Measurements from ENCODE around the gene NR3C2.
"Not testable (repeated sequence)": the region's sequence is repeated elsewhere in the genome, so short reads cannot be mapped to it uniquely, and the experiment has no call there.

The NR3C2 gene

DNA sequence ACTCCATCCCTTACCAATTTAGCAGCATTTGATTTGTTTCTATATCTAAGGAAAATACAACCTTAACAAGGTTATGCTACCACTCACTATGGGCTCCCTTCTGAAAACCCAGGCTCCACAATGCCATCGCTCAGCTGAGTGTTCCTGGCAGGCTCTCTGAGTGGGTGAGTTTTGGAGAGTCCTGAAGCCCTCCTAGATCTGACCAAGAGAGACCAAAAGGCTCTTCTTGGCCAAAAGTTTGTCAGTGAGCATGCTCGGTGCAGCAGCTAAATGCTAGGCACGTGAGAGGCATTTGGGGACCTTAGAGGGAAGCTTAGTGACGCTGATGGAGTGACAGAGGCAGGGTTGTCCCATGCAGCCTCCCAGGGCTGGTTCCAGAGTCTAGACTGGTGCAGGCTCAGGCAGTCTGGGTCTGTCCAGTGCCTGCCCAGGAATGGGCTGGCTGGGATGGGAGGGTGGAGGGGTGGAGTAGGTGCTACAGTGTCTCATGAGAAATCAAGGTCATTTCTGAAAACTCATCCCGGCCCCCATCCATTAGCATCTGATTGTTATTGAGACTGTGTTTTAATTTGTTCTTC is 346.8 kb downstream of the NR3C2 start:
- H3K36me3 ChIP-seq (ENCODE audit: insufficient read depth, low read length), result no peaks in the 10 kb centered on the region
- no peak overlapping the region for H3K4me3 ChIP-seq
- no peaks in the 10 kb centered on the region for H3K9me3 ChIP-seq (ENCODE audit: low read depth, low read length)
- no peak for DNase-seq (ENCODE audit: low read depth, low spot score)
- no peak overlapping the region for H3K27ac ChIP-seq
- H3K9ac ChIP-seq (ENCODE audit: insufficient read length), result no peak overlapping the region
- TF ChIP-seq FOXP2 (optimal IDR thresholded peaks at IDR 0.05; ENCODE audit: control extremely low read depth, extremely low read length, insufficient read depth) (no peak), POLR2AphosphoS5 (IDR thresholded peaks at IDR 0.05; ENCODE audit: borderline replicate concordance, low read depth, low read length) (no peak), EZH2 (IDR thresholded peaks at IDR 0.05) (no peak)

DNA sequence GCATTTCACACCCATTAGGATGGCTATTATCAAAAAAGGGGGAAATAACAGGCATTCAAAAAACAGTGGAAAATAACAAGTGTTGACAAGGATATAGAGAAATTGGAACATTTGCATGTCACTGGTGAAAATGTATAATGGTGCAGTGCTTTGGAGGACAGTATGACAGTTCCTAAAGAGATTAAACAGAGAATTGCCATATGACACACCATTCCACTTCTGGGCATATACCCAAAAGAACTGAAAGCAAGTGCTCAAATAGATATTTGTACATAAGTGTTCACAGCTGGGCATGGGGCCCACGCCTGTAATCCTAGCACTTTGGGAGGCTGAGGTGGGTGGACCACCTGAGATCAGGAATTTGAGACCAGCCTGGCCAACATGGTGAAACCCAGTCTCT is 348.1 kb downstream of the NR3C2 start:
- no peak for DNase-seq (ENCODE audit: low read depth, low spot score)
- TF ChIP-seq POLR2AphosphoS5 (IDR thresholded peaks at IDR 0.05; ENCODE audit: borderline replicate concordance, low read depth, low read length), result no peak
- no peak for TF ChIP-seq FOXP2 (optimal IDR thresholded peaks at IDR 0.05; ENCODE audit: control extremely low read depth, extremely low read length, insufficient read depth)
- no peak for TF ChIP-seq EZH2 (IDR thresholded peaks at IDR 0.05)
- Histone ChIP-seq H3K9ac (ENCODE audit: insufficient read length) (no peak overlapping the region), H3K36me3 (ENCODE audit: insufficient read depth, low read length) (no peaks in the 10 kb centered on the region), H3K27ac (no peak overlapping the region), H3K9me3 (ENCODE audit: low read depth, low read length) (no peaks in the 10 kb centered on the region), H3K4me3 (no peak overlapping the region)

DNA sequence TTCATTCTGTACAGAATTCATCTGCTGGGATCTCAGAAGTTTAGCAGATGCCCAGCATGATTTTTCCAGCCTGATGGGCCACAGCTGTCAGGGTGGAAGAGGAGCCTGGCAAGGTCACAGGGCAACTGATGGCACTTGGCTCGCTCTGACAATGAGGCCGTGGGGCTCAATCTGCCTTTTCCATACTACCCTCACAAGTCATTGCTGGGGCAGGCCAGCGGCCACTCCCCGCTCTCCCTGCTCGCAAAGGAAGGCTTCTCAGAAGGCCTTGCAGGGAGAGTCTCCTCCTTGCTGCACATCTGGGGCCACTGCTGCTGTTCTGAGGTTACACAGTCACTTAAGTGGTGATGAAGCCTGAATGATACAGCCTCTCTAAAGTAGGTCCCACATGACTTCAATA is 349.1 kb downstream of the NR3C2 start:
- TF ChIP-seq POLR2AphosphoS5 (IDR thresholded peaks at IDR 0.05; ENCODE audit: borderline replicate concordance, low read depth, low read length), result no peak
- TF ChIP-seq EZH2 (IDR thresholded peaks at IDR 0.05), result no peak
- no peak for TF ChIP-seq FOXP2 (optimal IDR thresholded peaks at IDR 0.05; ENCODE audit: control extremely low read depth, extremely low read length, insufficient read depth)
- Histone ChIP-seq H3K9me3 (ENCODE audit: low read depth, low read length) (no peaks in the 10 kb centered on the region), H3K27ac (no peak overlapping the region), H3K4me3 (no peak overlapping the region), H3K36me3 (ENCODE audit: insufficient read depth, low read length) (no peaks in the 10 kb centered on the region), H3K9ac (ENCODE audit: insufficient read length) (no peak overlapping the region)
- no peak for DNase-seq (ENCODE audit: low read depth, low spot score)

DNA sequence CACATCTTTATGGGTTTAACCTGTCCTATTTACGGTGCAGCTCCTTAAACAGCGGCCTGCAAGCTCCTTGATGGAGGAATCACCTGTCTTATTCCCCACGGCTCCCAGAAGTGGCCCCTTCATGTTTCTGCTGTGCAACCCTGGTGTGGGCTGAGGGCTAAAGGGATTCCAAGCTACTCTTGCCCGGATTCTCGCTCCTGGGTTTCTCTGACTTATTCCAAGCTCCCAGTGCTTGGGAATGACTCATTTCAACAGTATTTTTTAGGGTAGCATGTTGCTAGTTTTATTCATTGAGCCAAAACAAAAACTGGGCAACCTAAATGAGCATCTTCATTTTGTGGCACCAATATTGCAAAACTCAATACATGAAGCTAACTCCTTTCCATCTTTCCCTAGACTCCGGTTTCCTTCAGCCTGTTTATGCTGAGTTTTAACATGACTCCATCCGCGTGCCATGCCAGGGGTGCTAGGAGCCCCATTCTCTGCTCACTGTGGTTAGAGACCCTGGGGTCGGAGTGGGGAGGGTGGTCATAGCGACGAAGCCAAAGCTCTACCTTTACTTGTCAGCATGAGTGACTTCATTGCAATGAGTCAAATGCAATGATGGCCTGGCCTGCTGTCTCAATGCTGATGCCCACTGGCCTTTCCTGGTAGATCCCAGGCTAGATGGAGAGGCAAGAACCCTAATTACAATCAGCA is 349.7 kb downstream of the NR3C2 start:
- DNase-seq (ENCODE audit: low read depth, low spot score), result no peak
- Histone ChIP-seq H3K36me3 (ENCODE audit: insufficient read depth, low read length) (no peaks in the 10 kb centered on the region), H3K9ac (ENCODE audit: insufficient read length) (no peak overlapping the region), H3K9me3 (ENCODE audit: low read depth, low read length) (no peaks in the 10 kb centered on the region), H3K27ac (no peak overlapping the region), H3K4me3 (no peak overlapping the region)
- no peak for TF ChIP-seq EZH2 (IDR thresholded peaks at IDR 0.05)
- TF ChIP-seq FOXP2 (optimal IDR thresholded peaks at IDR 0.05; ENCODE audit: control extremely low read depth, extremely low read length, insufficient read depth), result no peak
- TF ChIP-seq POLR2AphosphoS5 (IDR thresholded peaks at IDR 0.05; ENCODE audit: borderline replicate concordance, low read depth, low read length), result no peak

DNA sequence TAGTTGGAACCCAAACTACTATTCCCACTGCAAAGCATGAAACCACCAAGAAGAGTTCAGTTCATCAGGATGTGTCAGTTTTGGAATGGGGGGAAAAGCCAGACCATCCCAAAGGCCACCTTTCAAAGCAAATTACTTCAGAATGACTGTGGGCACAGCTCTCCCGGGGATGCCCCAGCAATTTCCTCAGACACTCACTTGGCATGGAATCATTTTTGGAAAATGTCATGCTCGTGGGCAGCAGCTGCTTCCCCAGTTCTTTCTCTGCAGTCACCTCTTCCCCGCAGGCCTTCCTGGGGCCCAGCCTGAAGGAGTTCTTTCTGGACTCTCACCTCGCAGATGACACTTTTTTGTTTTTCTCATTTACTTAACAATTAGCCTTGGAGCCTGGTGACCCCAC is 350.3 kb downstream of the NR3C2 start:
- Histone ChIP-seq H3K27ac (no peak overlapping the region), H3K36me3 (ENCODE audit: insufficient read depth, low read length) (no peaks in the 10 kb centered on the region), H3K9me3 (ENCODE audit: low read depth, low read length) (no peaks in the 10 kb centered on the region), H3K9ac (ENCODE audit: insufficient read length) (no peak overlapping the region), H3K4me3 (no peak overlapping the region)
- TF ChIP-seq POLR2AphosphoS5 (IDR thresholded peaks at IDR 0.05; ENCODE audit: borderline replicate concordance, low read depth, low read length) (no peak), FOXP2 (optimal IDR thresholded peaks at IDR 0.05; ENCODE audit: control extremely low read depth, extremely low read length, insufficient read depth) (no peak), EZH2 (IDR thresholded peaks at IDR 0.05) (no peak)
- no peak for DNase-seq (ENCODE audit: low read depth, low spot score)

DNA sequence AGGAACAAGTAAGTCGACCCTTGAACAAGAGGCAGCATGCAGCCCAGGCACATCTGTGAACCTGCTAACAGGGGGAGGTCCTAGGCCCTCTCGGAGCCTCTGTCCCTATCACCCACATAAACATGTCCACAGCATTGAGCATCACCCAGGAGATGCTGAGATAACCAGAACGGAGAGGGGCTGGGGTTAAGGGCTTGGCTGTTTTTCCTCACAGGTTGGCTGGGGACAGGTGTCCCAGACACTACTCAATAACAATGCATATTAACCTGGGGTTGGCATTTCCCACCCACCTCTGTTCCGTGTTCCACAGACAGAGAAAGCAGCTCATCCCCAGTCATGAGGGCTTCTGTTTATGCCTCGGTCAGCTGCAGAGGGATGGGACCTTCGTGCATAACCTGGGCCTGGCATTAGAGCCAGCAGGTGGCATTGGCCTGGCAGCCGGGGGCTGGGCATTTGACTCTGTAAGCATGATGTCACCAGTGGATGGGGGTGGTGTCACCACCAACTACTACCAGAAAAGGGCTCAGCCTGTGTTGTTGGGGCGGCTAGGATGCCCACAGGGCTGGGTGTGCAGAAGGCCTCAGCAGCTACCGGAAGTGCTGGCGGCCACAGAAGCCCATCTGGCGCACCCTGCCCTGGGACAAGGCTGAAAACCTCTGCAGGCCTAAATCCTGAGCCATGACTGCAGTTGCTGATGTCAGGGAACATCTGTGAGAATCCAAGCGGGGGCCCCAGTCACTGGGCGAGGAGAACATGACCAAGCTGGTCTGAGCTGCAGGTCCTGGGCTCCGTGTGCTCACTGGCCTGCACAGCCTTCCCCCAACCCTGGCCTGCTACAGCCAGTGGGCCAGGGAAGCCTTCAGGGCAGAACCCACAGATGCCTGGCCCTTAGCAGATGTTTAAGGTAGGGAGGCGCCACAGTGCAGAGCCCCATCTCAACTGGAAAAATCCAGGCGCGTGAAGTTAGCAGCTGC is 351.4 kb downstream of the NR3C2 start:
- Histone ChIP-seq H3K4me3 (no peak overlapping the region), H3K27ac (no peak overlapping the region), H3K36me3 (ENCODE audit: insufficient read depth, low read length) (no peaks in the 10 kb centered on the region), H3K9ac (ENCODE audit: insufficient read length) (no peak overlapping the region), H3K9me3 (ENCODE audit: low read depth, low read length) (no peaks in the 10 kb centered on the region)
- TF ChIP-seq POLR2AphosphoS5 (IDR thresholded peaks at IDR 0.05; ENCODE audit: borderline replicate concordance, low read depth, low read length), result no peak
- no peak for TF ChIP-seq FOXP2 (optimal IDR thresholded peaks at IDR 0.05; ENCODE audit: control extremely low read depth, extremely low read length, insufficient read depth)
- no peak for TF ChIP-seq EZH2 (IDR thresholded peaks at IDR 0.05)
- no peak for DNase-seq (ENCODE audit: low read depth, low spot score)

DNA sequence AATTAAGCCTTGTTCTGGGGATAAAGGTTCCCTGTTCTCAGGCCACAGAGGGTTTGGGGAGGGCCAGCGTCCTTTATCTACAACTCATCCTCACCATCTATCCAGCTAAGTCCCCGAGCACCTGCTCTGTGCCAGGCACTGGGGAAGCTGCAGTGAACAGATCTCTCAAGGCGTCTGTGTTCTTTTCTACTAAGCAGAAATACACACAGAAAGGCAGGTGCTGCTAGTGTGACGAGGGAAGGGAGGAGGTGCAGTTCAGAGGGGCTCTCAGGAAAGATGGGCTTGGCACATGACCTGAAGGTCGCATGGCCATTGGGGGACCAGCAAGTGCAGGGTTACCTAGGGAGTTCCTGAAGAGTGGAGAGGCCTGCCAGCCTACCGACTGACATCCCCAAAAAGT is 352.2 kb downstream of the NR3C2 start:
- Histone ChIP-seq H3K27ac (no peak overlapping the region), H3K9me3 (ENCODE audit: low read depth, low read length) (no peaks in the 10 kb centered on the region), H3K36me3 (ENCODE audit: insufficient read depth, low read length) (no peaks in the 10 kb centered on the region), H3K4me3 (no peak overlapping the region), H3K9ac (ENCODE audit: insufficient read length) (no peak overlapping the region)
- DNase-seq (ENCODE audit: low read depth, low spot score), result no peak
- TF ChIP-seq EZH2 (IDR thresholded peaks at IDR 0.05) (no peak), FOXP2 (optimal IDR thresholded peaks at IDR 0.05; ENCODE audit: control extremely low read depth, extremely low read length, insufficient read depth) (no peak), POLR2AphosphoS5 (IDR thresholded peaks at IDR 0.05; ENCODE audit: borderline replicate concordance, low read depth, low read length) (no peak)

DNA sequence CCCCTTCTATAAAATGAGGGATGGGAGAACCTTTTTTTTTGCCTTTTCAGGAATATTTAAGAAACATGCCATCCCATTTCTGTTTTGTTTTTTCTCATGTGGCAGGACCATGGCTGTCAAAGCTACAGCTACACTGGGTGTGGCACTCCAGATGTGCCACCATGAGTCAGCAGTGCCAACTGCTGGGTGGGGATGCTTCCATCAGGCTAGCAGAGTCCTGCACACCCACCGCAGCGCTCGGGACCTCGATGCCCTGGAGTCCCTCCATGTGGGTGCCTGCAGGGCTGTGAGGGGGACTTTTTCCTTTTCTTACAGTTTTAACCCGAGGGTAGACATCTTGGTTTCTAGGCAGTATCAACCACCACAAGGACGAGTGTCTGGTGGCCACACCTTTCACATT is 352.6 kb downstream of the NR3C2 start:
- Histone ChIP-seq H3K4me3 (no peak overlapping the region), H3K9ac (ENCODE audit: insufficient read length) (no peak overlapping the region), H3K36me3 (ENCODE audit: insufficient read depth, low read length) (no peaks in the 10 kb centered on the region), H3K9me3 (ENCODE audit: low read depth, low read length) (no peaks in the 10 kb centered on the region), H3K27ac (no peak overlapping the region)
- no peak for DNase-seq (ENCODE audit: low read depth, low spot score)
- TF ChIP-seq POLR2AphosphoS5 (IDR thresholded peaks at IDR 0.05; ENCODE audit: borderline replicate concordance, low read depth, low read length), result no peak
- TF ChIP-seq EZH2 (IDR thresholded peaks at IDR 0.05), result no peak
- TF ChIP-seq FOXP2 (optimal IDR thresholded peaks at IDR 0.05; ENCODE audit: control extremely low read depth, extremely low read length, insufficient read depth), result no peak

DNA sequence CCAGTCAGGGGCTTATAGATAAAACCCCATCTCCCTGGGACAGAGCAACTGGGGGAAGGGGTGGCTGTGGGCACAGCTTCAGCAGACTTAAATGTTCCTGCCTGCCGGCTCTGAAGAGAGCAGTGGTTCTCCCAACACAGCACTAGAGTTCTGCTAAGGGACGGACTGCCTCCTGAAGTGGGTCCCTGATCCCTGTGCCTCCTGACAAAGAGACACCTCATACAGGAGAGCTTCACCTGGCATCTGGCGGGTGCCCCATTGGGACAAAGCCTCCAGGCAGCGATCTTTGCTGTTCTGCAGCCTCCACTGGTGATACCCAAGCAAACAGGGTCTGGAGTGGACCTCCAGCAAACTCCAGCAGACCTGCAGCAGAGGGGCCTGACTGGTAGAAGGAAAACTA is 359.1 kb downstream of the NR3C2 start:
- H3K27ac ChIP-seq; DNase-seq (ENCODE audit: low read depth, low spot score); H3K9ac ChIP-seq (ENCODE audit: insufficient read length); H3K4me3 ChIP-seq; H3K9me3 ChIP-seq (ENCODE audit: low read depth, low read length); H3K36me3 ChIP-seq (ENCODE audit: insufficient read depth, low read length): not testable (repeated sequence)
